GM10266 (cell line): ENCODE data around the gene REM2.

ENCODE experiments used
- DNase-seq: peaks from one replicate; pipeline ENCODE4 v3.0.0; 2012; ENCODE audit errors: extremely low spot score
- TF ChIP-seq, protein P1 (sequence below): IDR thresholded peaks from 2 replicates; pipeline ENCODE4 v1.5.1; 2012; ENCODE audit warnings: mild to moderate bottlenecking, low read depth; ENCODE audit not compliant: control insufficient read depth, insufficient read depth; ENCODE audit errors: missing control alignments

The REM2 gene

GRCh38 chr14:22918804-22919600 lies 36.0 kb downstream of the REM2 start, which contains the start of gene RBM23:
Gene RBM23, minus strand, starts transcription at chr14:22919149.
- TF ChIP-seq, protein P1, sequence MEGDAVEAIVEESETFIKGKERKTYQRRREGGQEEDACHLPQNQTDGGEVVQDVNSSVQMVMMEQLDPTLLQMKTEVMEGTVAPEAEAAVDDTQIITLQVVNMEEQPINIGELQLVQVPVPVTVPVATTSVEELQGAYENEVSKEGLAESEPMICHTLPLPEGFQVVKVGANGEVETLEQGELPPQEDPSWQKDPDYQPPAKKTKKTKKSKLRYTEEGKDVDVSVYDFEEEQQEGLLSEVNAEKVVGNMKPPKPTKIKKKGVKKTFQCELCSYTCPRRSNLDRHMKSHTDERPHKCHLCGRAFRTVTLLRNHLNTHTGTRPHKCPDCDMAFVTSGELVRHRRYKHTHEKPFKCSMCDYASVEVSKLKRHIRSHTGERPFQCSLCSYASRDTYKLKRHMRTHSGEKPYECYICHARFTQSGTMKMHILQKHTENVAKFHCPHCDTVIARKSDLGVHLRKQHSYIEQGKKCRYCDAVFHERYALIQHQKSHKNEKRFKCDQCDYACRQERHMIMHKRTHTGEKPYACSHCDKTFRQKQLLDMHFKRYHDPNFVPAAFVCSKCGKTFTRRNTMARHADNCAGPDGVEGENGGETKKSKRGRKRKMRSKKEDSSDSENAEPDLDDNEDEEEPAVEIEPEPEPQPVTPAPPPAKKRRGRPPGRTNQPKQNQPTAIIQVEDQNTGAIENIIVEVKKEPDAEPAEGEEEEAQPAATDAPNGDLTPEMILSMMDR, result no peak

DNA sequence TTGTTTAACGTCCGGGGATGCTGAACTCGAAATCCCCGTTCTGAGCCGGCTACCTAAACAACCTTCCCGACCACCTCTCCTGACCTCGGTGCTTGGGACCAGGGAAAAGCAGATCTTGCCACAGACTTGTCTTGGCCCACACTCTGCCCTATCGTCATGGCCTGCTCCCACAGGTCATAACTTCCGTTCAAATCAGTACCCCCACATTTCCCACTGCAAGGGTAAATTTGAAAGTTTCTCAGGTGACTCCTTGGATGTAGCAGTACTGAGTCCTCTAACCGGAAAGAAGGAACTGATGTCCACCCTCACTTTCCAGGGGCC lies 36.5 kb downstream of the REM2 start:
- TF ChIP-seq, protein P1, result no peak
- DNase-seq, result no peak

More at GRCh38 chr14:22918804-22919600, 36.0 kb downstream of the REM2 start, which contains the start of gene RBM23:
- DNase-seq, result peak; percentile 90

- no peak for DNase-seq
These were observed 37.7 kb downstream of the REM2 start for GRCh38 chr14:22920697-22921096.

GRCh38 chr14:22922294-22922693 lies 39.3 kb downstream of the REM2 start:
- TF ChIP-seq, protein P1, result no peak
- no peak for DNase-seq

More at GRCh38 chr14:22920697-22921096, 37.7 kb downstream of the REM2 start:
- TF ChIP-seq, protein P1, result no peak

DNA sequence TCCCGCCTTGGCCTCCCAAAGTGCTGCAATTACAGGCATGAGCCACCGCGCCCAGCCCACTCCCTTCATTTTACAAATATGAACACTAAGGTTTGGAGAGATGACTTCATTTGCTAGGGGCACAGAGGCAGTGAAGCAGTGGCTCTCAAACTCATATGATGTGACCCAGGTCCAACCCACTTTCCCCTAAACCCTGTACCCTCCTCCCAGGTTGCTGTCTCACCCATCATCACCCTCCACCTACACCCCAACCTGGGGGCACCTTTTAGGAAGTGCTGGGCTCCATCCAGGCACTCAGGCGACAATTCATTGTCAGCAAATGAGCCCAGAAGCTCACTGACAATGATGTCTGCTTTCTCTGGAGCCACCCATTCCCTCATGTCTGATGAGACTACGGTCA lies 40.7 kb downstream of the REM2 start:
- no peak for DNase-seq
- TF ChIP-seq, protein P1, result no peak

- TF ChIP-seq, protein P1, result no peak
- DNase-seq, result no peak
These were observed 42.5 kb downstream of the REM2 start for GRCh38 chr14:22925513-22925912.

DNA sequence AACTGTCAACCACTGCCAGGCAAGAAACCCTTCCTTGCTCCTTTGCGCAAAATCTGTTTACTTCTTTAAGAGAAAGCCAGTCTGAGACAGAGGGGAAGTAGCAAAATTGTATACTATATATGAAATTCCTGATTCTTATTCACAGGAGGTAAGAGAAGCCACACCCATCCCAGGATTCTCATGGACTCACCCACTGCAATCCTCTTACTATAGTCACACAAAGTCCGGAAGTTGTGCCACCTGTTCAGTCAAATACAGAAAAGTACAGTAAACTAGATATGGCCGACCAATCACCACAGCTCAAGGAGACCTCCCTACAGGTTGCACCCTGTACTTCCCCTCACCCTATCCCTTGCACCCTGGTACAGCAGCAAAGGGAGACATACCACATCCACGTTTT lies 43.3 kb downstream of the REM2 start:
- TF ChIP-seq, protein P1, result no peak
- no peak for DNase-seq
